Activated naive CD4-positive, alpha-beta T cell (primary cell): ENCODE data around the gene MRPL9.

Experiments
- DNase-seq, 4 experiments: peaks; one replicate each; lab custom pipeline; 2025; lab: John Stamatoyannopoulos, UW

MRPL9 gene

DNA sequence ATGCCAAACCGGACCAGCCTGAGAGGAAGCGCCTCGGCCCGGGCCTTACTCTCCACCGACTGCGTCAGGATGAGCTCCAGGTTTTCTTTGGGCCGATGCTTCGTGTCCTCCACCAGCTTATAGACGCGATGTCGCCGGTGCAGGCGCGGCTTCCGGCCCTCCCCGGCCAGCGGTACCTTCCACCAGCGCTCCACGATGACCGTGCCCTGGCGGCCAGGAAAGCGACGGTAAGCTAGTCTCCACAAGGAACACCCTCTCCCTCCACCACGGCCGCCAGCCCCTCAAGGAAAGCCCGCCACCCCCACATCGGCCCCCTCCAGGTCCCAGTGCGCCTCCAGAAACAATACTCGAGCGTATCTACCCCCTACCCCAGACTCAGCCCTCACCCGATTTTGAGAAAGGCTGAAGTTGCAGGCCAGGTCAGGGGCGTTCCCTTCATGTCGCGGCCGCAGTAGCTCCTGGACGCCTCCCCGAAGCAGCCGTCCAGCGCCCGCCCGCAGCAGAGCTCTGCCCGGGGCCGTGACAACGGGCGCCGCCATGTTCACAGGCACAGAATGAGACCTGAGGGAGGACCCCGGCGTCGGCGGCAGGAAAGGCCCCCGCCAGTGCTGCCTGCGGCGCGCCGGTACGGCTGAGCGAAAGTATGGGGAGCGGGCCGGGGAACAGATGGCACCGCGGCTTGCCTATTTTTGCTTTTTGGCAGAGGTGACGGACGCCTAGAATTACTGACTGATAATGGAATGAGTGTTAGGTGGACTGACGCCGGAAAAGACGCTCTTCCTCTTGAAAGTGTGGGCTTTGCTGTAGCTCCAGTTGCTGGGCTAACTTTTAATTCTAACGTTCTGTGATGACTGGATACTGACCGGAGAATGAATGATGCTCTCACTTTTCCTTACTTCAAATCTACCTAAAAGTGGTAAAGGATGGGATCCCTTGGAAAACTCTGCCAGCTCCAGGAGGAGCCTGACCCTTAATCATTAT, at the start of gene MRPL9:
Gene MRPL9 (minus strand): TSS at position 556 of the 981 bp plus-strand sequence. CDS start 17 bp downstream, at position 539.
- DNase-seq = peak; percentile 65 to 81 (median 75)

DNA sequence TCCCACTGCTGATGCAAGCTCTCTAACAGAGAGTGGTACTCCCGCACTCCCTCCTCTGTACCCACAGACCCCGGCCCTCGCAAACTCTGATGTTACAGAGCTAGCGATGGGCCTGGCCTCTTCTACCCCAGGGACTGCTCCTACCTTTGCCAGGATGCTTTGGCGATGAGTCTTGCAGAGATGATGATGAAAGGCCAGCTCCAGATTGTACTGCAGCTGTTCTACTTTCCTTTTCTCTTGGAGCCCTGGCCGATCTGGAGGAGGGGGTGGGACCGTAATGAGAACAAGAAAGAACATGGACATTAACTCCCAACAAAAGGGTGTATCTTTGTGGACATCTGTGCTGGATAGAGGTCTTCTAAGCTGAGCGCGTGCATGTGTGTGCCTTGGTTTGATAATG, 47.9 kb upstream of the MRPL9 start:
- DNase-seq = no peak

DNA sequence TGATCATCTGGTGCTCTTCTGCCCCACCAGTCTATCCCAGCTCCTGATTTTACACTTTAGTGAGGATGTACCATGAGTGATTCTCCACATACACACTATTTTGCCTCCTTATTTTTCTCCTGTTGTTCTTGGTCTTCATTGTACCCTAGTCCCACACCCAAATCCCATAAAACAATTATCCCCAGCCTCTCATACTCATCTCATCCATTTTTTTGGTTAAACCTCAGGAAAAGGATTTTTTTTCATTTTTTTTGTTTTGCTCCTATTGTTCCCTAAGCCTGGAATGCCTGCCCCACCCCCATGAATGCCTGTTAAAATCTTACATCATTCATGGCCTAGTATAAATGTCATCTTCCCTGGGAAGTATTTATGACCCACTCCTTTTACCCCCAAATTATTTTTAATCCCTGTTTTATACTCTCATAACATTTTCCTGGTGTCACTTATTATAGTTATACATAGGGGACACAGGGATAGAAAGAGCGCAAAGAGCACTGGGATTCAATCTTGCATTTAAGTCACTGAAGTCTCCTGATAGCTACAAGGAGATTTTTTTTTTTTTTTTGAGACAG, 46.8 kb upstream of the MRPL9 start:
- DNase-seq = no peak

DNA sequence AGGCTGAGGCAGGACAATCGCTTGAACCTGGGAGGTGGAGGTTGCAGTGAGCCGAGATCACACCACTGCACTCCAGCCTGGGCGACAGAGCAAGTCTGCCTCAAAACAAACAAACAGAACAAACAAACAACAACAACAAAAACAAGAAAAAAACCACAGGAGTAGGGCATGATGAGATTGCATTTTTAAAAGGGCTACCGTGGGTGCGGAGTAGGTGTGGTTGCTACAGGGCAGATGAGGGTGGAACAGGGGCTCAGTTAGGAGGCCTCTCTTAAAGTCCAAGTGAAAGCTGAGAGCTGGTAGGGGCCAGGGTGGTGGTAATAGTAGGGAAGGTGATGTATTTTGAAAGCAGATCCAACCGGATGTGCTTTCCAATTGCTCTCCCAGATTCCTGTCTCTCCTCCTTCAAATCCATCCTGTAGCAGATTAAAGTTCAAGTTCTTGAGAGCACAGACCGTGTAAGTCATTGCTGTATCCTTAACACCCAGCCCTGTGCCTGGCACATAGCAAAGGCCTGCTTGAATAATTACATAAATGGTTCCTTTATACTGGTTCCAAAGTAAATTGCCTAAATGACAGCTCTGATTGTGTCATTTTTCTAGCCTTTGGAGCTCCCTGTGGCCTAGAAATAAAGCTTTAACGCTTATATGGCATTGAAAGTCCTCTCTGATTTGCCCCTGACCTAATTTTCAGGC, 46.1 kb upstream of the MRPL9 start:
- no peak for DNase-seq

DNA sequence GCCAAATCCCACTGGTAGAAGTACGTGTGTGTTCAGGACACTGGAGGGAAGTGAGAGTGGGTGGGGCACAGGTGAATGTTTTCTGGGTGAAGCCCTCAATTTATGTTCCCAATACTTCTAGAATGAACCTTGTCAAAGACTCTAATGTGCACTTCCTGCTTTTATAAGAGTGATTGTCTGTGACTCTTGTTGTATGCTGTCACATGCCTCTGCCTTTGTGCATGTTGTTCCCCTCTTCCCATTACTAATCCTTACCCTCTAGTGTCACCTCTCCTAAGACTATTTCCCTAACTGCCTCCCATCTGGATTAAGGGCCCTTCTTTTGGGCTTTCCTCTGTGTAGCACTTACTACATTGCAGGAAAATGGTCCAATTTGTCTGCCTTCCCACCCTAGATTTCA, 44.5 kb upstream of the MRPL9 start:
- DNase-seq = no peak

DNA sequence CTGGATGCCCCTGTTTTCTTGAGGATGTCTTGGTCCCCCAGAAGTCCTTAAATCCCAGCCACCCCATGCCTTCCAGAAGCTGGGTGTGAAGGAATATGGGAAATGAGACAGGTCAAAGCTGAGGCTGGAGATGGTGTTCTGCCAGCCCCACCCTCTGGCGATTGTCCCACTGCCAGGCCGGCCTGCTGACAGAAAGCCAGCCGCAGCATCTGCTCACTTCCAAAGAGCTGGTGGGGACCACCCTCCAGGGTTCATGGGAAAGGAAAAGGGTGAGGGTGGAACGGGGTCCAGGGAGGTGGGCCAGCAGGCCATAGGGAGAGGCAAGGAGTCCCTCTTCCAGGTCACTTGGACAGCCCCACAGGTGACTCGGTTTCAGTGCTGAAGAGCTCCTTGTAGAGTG, 43.8 kb upstream of the MRPL9 start:
- DNase-seq = no peak

DNA sequence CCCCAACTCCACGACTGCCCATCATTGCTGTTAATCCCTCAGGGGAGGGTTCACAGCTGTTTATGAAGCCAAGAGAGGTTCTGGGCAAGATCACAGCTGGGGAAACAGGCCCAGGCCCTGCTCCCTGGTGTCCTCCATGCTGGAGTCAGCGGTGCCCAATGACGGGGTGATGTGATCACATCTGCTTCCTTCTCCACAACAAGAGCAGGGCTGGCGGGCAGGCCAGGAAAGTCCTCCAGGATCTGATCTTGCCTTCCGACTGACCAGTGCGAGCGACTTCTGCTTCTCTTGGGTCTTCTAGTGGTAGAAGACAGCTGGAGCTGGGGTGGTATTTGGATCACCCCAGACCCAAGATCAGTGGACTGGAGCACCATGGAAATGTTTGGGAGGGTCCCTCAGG, 42.9 kb upstream of the MRPL9 start:
- DNase-seq = no peak

DNA sequence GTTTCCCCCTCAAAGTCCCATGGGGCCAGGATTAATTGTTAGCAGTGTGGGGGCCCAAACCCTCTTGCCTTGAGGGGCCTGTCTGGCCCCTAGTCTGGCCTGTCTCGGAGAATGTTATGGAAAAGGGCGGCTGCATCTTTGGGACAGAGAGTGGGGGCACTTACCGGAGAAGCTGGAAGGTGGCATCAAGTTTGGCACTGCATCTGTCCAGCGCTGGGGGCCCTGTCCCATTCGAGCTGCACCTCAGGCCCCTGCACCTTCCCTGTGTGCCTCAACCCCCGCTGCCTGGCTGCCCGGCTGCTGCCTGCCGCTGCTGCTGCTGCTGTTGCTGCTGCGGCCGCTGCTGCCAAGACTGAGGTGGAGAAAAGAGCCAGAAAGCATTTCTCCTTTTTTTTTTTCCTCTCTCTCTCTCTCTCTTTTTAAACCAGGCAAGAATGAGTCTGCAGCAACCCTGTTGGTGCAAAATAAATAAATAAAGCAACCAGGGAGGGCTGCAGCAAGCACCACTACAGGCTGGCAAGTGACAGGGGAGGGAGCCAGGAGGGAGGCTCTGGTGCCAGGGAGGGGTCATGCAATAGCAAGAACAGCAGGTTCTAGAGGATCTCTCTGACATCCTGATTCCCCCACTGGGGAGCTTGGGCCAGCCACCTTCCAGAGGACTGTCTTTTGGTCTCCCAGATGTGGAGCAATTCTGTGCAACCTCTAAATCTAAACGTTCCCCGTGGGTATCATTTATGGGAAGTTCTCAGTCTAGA, 41.9 kb upstream of the MRPL9 start, which contains the start of gene LINGO4:
Gene LINGO4 (minus strand): TSS at position 354 of the 755 bp plus-strand sequence. CDS start 2,715 bp downstream, outside the sequence.
- no peak for DNase-seq

DNA sequence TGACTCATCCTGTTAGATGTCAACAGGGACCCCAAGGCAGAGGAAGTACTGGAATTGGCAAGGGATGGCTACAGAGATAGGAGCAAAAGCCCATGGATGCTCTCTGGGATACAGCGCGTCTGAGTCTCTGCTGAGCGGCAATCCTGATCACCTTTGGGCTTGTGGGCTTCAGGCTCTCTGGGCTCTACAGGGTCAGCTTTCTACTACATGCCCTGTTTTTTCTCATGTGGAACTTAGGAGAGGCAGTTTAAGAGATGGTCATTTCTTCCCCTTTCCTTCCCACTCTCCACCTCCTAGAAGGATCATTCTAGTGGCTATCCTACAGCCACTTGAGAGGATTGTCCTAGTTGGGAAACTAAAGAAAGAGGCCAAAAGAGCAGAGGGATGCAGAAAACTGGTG, 40.6 kb upstream of the MRPL9 start:
- no peak for DNase-seq

DNA sequence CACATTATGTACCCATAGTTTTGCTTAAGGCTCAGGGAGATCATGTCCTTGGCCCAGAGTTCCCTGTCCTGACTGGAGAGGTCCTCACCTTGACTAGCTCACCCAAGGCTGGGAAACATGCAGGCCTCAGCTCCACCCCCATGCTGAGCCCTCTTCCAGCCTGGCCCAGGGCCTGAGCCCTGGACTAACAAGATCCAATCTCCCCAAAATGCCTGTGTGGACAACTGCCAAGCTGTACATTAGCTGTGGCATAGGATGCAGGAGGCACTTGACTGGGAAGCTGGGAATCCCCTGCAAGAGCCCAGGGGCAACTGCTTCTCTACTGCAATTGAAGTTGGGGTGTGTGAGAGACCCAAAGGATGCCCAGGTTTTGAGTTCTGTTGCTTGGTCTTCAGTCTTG, 39.9 kb upstream of the MRPL9 start:
- no peak for DNase-seq

DNA sequence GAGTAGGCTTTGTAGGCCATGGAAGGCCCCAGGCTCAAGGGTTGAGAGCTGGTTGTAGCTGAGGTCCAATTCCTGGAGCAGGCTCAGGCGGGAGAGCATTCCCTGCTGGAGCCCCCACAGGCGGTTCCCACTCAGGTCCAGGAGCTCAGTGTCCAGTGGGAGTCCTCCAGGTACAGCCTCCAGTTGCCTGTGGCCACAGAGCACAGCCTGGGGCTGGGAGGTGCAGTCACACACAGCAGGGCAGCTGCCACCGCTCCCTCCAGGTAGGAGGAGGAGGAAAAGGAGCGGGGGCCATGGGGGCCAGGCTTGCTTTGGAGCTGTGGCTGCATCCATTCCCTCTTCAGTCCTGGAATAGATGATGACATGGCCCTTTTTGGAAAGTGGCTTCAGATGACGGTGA, 39.1 kb upstream of the MRPL9 start:
- no peak for DNase-seq

DNA sequence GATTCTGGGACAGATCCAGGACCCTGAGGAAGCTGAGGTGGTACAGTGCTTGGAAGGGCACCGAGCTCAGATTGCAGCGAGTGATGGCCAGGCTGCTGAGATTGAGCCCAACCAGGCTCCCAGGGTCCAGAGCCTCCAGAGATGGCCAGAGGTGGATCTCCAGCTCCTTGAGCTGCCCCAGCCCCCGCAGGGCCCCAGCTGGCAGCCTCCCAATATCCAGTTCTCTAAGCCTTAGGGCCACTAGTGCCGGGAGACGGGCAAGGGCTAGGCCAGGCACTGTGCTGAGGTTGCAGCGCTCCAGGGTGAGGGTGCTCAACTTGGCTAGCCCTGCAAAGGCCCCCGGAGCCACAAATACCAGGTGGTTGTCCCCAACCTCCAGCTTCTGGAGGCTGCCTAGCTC, 38.5 kb upstream of the MRPL9 start:
- DNase-seq = no peak

DNA sequence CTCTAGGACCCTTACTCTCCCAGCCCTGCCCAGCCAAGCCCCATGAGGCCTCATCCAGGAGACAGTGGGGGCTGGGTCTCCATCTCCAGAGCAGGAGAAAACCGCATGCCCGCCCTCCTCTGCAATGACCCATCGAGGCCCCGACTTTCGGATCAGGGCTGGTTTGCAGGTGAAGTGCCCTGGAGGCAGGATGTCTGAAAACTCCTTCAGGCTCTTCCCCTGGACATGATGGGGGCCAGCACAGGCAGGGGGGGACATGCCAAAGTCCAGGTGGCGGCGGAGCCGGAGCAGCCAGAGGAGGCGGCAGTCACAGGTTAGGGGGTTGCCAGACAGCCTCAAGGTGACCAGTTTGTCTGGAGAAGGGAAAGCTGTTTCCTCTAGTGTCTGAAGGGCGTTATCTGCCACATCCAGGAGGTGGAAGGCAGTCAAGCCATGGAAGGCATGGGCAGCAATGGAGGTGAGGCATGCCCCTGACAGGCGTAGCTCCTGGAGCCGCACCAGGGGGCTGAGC, 38.1 kb upstream of the MRPL9 start:
- no peak for DNase-seq

DNA sequence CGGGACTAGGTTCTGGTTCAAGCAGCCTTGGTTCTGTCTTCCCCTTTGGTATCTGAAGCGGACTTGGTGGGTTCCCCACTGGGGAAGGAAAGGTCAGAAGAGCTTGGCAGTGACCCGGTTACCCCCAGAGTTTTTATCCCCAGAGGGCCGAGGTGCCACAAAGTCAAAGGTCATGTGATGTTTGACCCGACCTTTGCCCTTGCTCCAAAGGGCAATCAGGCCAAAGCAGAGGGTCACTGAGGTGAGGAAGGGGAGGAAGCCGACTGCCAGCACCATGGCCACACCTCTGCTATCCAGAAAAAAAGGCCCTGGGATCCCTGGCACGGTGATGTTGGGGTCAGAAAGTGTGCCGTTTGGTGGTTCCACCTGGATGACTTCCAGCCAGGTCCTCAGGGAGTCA, 37.5 kb upstream of the MRPL9 start:
- DNase-seq = no peak

DNA sequence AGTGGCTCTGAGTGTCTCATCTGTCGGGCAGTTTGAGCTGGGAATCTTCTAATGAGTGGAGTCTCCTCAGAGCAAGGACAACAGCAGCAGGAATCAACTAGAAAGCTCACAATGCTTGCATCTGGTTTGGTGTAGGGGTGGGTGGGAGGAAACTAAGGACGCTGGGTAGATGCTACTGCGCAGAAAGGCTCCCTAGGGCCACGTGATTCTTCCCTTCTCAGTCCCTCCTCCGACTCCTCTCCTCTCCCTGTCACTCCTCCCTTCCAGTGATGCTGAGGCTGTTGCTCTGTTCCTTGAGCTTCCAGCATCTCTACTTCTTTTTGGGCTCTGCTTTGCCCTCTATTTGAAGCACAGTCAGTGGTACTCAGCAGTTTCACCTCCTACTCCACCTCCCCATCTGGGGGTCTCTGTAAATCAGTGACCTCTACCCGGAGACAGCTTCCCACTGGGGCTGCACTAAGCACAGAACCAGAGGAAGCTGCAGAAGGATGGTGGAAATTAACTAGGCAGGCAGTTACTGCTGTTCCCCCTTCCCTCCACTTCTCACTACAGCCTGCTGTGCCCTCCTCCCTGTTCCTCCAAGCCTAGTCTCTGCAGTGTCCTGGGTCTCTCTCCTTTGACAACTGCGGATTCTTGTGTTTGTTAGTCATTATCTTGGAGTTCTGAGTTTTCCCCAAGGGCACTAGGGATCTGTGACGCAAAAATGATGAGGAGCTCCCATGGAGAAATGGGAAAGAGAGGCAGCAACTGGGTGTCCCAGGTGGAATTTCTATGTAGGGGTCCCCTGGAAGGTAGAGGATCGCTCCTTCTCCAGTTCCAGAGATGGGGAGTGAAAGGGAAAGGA, 36.1 kb upstream of the MRPL9 start:
- DNase-seq = no peak

DNA sequence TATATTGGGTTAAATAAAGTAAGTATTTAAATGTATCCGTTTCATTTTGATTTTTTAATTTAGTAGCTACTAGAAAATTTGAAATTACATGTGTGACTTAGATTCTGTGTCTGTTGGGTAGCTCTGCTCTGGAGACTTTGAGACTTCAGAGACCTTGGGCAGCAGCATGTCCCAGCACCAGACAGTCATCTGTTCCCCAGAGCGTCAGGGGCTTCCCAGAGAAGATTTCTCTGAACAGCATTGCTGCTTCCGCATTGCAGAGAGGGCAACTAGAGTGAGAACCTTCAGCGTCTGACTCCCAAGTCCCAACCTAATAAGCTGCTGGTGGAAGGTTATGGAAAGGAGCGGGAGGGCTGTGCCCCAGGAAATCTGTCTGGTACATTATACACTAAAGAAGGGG, 35.3 kb upstream of the MRPL9 start:
- no peak for DNase-seq

DNA sequence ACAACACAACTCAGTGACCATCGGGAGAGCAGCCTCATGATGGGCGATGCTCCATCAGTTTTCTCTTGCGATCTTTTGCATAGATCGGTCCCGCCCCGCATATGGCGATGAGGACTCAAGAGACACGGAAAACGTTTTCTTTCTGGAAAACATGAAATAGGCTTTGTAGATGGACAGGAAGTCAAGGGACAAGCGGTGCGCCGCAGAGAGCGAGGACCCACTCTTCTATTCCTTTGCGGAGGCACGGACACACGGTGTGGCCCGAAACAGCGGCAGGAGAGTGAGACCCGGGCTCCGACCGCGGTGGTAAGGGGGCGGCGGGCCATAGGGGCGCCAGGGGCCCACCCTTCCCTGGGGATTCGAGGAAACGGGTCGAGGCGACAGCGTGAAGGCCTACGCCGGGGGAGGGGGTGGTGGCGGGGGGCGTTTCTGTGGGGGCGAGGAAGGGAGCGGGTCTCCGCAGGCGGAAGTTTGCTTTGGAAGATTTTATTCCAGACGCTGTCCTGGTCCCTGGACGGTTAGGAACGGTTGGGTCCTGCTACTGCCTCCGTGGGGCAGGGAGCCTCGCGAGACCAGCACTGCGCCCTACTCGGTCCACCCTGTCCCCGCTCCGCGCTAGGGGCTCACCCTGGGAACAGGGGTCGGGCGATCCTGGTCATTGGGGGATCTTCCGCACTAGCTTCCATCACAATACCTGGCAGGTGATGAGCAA, 27.8 kb upstream of the MRPL9 start:
- DNase-seq = no peak

DNA sequence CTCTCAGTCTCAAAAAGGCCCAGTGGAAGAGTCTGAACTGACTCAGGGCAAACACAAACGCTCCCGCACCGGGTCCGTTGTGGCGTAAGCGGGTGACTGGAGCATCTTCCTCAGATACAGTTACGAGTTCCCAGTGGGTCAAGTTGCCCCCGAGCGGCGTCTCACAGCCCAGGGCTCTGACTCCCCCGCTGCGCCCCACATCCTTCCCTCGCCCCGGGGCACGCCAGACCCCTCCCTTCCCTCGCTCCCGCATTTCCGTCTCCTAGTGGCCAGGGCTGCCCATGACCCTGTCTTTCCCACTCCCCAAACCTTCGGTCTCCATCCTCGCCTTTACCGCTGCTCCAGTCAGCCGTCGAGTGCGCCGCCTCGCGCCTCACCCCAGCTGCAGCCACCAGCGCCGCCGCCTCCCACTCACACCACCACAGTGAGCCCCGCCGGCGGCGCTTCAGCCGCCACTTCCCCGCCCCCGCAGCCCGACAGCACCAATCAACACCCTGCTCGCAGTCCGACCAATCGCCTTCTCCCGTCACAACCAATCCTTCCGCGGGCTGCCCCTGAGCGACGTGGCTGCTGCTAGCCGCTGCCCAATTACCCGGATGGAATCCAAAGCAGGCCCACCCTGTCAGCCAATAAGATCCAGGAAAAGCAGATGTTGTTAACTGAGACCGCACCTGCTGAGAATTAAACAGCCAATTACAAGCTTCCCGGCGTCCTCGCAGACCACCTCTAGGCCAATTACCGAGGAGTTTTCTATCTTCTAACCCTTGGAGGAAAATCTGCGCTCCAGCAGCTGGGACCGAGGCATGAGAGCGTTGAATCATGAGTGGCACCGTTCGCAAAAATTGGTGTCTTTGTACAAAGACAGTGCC, 27.0 kb upstream of the MRPL9 start, which contains the start of gene TDRKH:
Gene TDRKH (minus strand): TSS at position 430 of the 869 bp plus-strand sequence. CDS start 7,478 bp downstream, outside the sequence.
- DNase-seq = peak; percentile 93 to 96 (median 95)

DNA sequence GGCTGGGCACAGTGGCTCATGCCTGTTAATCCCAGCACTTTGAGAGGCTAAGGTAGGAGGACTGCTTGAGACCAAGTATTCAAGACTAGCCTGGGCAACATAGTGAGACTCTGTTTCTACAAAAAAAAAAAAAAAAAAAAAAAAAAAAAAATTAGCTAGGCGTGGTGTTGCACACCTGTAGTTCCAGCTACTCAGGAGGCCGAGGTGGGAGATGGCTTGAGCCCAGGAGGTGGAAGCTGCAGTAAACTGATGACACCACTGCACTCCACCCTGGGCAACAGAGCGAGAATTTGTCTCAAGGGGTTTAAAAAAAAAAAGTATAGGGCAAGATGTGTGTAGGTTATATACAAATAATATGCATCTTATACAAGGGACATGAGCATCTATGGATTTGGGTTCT, 24.4 kb upstream of the MRPL9 start:
- DNase-seq = no peak
